ENCODE results near the gene ADORA2A. TPM values are rescaled to one million over a fixed set of nuclear protein-coding genes. Genes with fewer than 3 reads are reported as not detected.

Gene ADORA2A
- total RNA-seq, 1 experiment from 2014 or later, result 3.5 TPM

GRCh38 chr22:24453853-24454252 lies 26.5 kb downstream of the ADORA2A start:
- H3K4ac ChIP-seq (ENCODE audit: low read depth, low read length), result no peak overlapping the region
- no peak overlapping the region for H2BK5ac ChIP-seq (ENCODE audit: insufficient read length, low read length)
- no peak overlapping the region for H2AFZ ChIP-seq (ENCODE audit: low read length)
- H3K27ac Mint-ChIP-seq, result no peak overlapping the region
- H3K4me1 Mint-ChIP-seq, result peaks cover 6 to 8% of the 10 kb centered on the region in 2 experiments
- H4K5ac ChIP-seq (ENCODE audit: insufficient read length, low read depth, low read length), result no peak overlapping the region
- H3K23me2 ChIP-seq (ENCODE audit: insufficient read length, low read depth, low read length, poor library complexity, severe bottlenecking), result no peaks in the 10 kb centered on the region
- no CpG with 5 or more reads among the region's 1 CpG for WGBS (ENCODE audit: extremely low coverage, insufficient read length, low lambda C conversion rate)
- H2BK12ac ChIP-seq (ENCODE audit: insufficient read length, low read depth, low read length), result no peak overlapping the region
- H3K27me3 ChIP-seq (ENCODE audit: insufficient read depth, low read length), result no peaks in the 10 kb centered on the region
- H3K14ac ChIP-seq (ENCODE audit: insufficient read depth, low read length), result no peak overlapping the region
- no peak overlapping the region for H3K4me2 ChIP-seq (ENCODE audit: insufficient read depth, insufficient read length, low read length)
- H3K4me3 Mint-ChIP-seq, result no peak overlapping the region
- H3K18ac ChIP-seq (ENCODE audit: insufficient read length, low read depth, low read length), result no peak overlapping the region
- no peak overlapping the region for H2BK15ac ChIP-seq (ENCODE audit: low read depth, low read length)
- no peaks in the 10 kb centered on the region for H3K79me2 ChIP-seq (ENCODE audit: insufficient read depth, low read length)
- H4K20me1 ChIP-seq (ENCODE audit: control insufficient read depth, insufficient read depth, insufficient read length), result no peaks in the 10 kb centered on the region
- no peaks in the 10 kb centered on the region for H3K79me1 ChIP-seq (ENCODE audit: insufficient read depth, low read depth, low read length, poor library complexity, severe bottlenecking)
- H3K23ac ChIP-seq (ENCODE audit: insufficient read length, low read depth, low read length), result no peak overlapping the region
- no peak overlapping the region for H3K56ac ChIP-seq (ENCODE audit: insufficient read length, low read depth, low read length)
- H3T11ph ChIP-seq (ENCODE audit: low read length), result no peak overlapping the region
- no peak overlapping the region for H4K91ac ChIP-seq (ENCODE audit: insufficient read length, low read depth, low read length)
- H2AK5ac ChIP-seq (ENCODE audit: insufficient read length, low read length), result no peak overlapping the region
- H3K27me3 Mint-ChIP-seq (ENCODE audit: low read depth), result peaks cover 2% of the 10 kb centered on the region
- H3K9me3 ChIP-seq (ENCODE audit: control insufficient read depth, low read depth, low read length), result no peaks in the 10 kb centered on the region
- H4K8ac ChIP-seq (replicated peaks; ENCODE audit: insufficient read length, low read depth, low read length), result no peak overlapping the region
- TF ChIP-seq CTCF (conservative IDR thresholded peaks at IDR 0.05), result no peak
- no peak overlapping the region for H3K9ac ChIP-seq (ENCODE audit: extremely low read depth, insufficient read length, low read length)
- no peak for DNase-seq
- H3K27ac ChIP-seq (ENCODE audit: insufficient read length, low read depth, low read length), result no peak overlapping the region
- peaks cover 0 to 2% of the 10 kb centered on the region in 2 experiments; a peak in 2 of 5 replicates for H3K9me3 Mint-ChIP-seq
- H2BK20ac ChIP-seq (ENCODE audit: low read depth, low read length, poor library complexity, severe bottlenecking), result no peak overlapping the region
- H2BK120ac ChIP-seq (ENCODE audit: low read depth, low read length, poor library complexity, severe bottlenecking), result no peak overlapping the region
- no peaks in the 10 kb centered on the region for H3K36me3 Mint-ChIP-seq (ENCODE audit: insufficient read depth in 1 of 3, low read depth in 3 of 3)
- H3K4me1 ChIP-seq (ENCODE audit: insufficient read depth, low read length), result no peaks in the 10 kb centered on the region

All from H9 (cell line).